Neuronal stem cell (in vitro differentiated cells): ENCODE results near the gene SAMD5. TPM values are rescaled to one million over a fixed set of nuclear protein-coding genes. Genes with fewer than 3 reads are reported as not detected.

ENCODE experiments used
- DNase-seq: peaks from one replicate; pipeline ENCODE4 v3.0.0-alpha.2; 2013; ENCODE audit warnings: low spot score
- H2AFZ ChIP-seq: one replicate; pipeline ENCODE4 v1.6.1; 2013; ENCODE audit warnings: mild to moderate bottlenecking, low read length, inconsistent platforms
- H2AK5ac ChIP-seq: 2 replicates; pipeline ENCODE4 v1.6.1; 2013; ENCODE audit warnings: low read depth, mild to moderate bottlenecking, inconsistent platforms, low read length, moderate library complexity, mixed read lengths
- H2BK120ac ChIP-seq: 2 replicates; pipeline ENCODE4 v1.6.1; 2013; ENCODE audit warnings: low read depth, mild to moderate bottlenecking, inconsistent platforms, low read length, moderate library complexity, mixed read lengths
- H2BK12ac ChIP-seq: one replicate; pipeline ENCODE4 v1.6.1; 2013; ENCODE audit warnings: low read length, inconsistent platforms
- H2BK15ac ChIP-seq: 2 replicates; pipeline ENCODE4 v1.6.1; 2013; ENCODE audit warnings: mild to moderate bottlenecking, low read length, inconsistent platforms, mixed read lengths
- H2BK5ac ChIP-seq: one replicate; pipeline ENCODE4 v1.6.1; 2013; ENCODE audit warnings: inconsistent platforms, mild to moderate bottlenecking, low read length, moderate library complexity
- H3K14ac ChIP-seq: one replicate; pipeline ENCODE4 v1.6.1; 2013; ENCODE audit warnings: low read length, inconsistent platforms
- H3K18ac ChIP-seq: 2 replicates; pipeline ENCODE4 v1.6.1; 2013; ENCODE audit warnings: low read length, inconsistent platforms
- H3K23ac ChIP-seq: 2 replicates; pipeline ENCODE4 v1.6.1; 2013; ENCODE audit warnings: low read depth, mild to moderate bottlenecking, mixed read lengths, low read length, inconsistent platforms; ENCODE audit not compliant: poor library complexity
- H3K27ac ChIP-seq: replicated peaks from 3 replicates; pipeline ENCODE4 v1.5.1; 2013; ENCODE audit warnings: low read length, inconsistent platforms
- H3K27me3 ChIP-seq, 3 experiments: 2 replicates each; pipeline ENCODE4 v1.6.1; 2013; ENCODE audit warnings: low read length in 3 of 3, mild to moderate bottlenecking in 2 of 3, inconsistent platforms in 1 of 3, low read depth in 1 of 3, mixed read lengths in 1 of 3, moderate library complexity in 1 of 3; ENCODE audit not compliant: control insufficient read depth in 3 of 3, insufficient read depth in 3 of 3
- H3K36me3 ChIP-seq, 2 donors: replicated peaks in 1 of 2; 2 replicates each; pipeline ENCODE4 v1.6.1; 2013; ENCODE audit warnings: low read length in 2 of 2; ENCODE audit not compliant: control insufficient read depth in 2 of 2, insufficient read depth in 2 of 2
- H3K4ac ChIP-seq: 2 replicates; pipeline ENCODE4 v1.6.1; 2013; ENCODE audit warnings: inconsistent platforms, mild to moderate bottlenecking, low read length, moderate library complexity
- H3K4me1 ChIP-seq, 2 donors: 1 replicate in 1 of 2; 2 replicates in 1 of 2; pipeline ENCODE4 v1.6.1; 2013; ENCODE audit warnings: low read length in 2 of 2, low read depth in 1 of 2; ENCODE audit not compliant: control insufficient read depth in 2 of 2, insufficient read depth in 1 of 2
- H3K4me2 ChIP-seq: one replicate; pipeline ENCODE4 v1.6.1; 2013; ENCODE audit warnings: mild to moderate bottlenecking, low read length, inconsistent platforms; ENCODE audit not compliant: insufficient read depth, poor library complexity, severe bottlenecking
- H3K4me3 ChIP-seq, 2 donors: 2 replicates each; pipeline ENCODE4 v1.5.1; 2013; ENCODE audit warnings: low read length in 2 of 2, mild to moderate bottlenecking in 2 of 2, inconsistent platforms in 1 of 2, moderate library complexity in 1 of 2
- H3K79me1 ChIP-seq: one replicate; pipeline ENCODE4 v1.6.1; 2013; ENCODE audit warnings: low read depth, mild to moderate bottlenecking, inconsistent platforms, low read length, moderate library complexity
- H3K9ac ChIP-seq: one replicate; pipeline ENCODE4 v1.6.1; 2013; ENCODE audit warnings: mild to moderate bottlenecking, low read depth, low read length, inconsistent platforms; ENCODE audit not compliant: poor library complexity
- H3K9me3 ChIP-seq, 2 donors: replicated peaks in 1 of 2; 2 replicates each; pipeline versions ENCODE3 to v1.6.1; 2013; ENCODE audit warnings: low read length in 2 of 2, mild to moderate bottlenecking in 2 of 2, inconsistent platforms in 1 of 2, low read depth in 1 of 2, mixed read lengths in 1 of 2, moderate library complexity in 1 of 2; ENCODE audit not compliant: control insufficient read depth in 2 of 2, insufficient read depth in 1 of 2
- H4K8ac ChIP-seq: one replicate; pipeline ENCODE4 v1.6.1; 2013; ENCODE audit warnings: low read depth, mild to moderate bottlenecking, inconsistent platforms, low read length, moderate library complexity
- H4K91ac ChIP-seq: one replicate; pipeline ENCODE4 v1.6.1; 2013; ENCODE audit warnings: low read length, low read depth, mild to moderate bottlenecking, inconsistent platforms; ENCODE audit not compliant: poor library complexity
- WGBS, 2 donors: extraction: QIAGEN DNeasy Blood & Tissue Kit; methylation state at CpG; one replicate each; pipeline ENCODE4 v1.1.7; 2013; ENCODE audit warnings: missing lambda C conversion rate in 2 of 2, mixed read lengths in 1 of 2; ENCODE audit not compliant: insufficient read length in 2 of 2, insufficient replicate concordance in 1 of 2; ENCODE audit errors: extremely low coverage in 2 of 2; 5-methylcytosine and 5-hydroxymethylcytosine counted together
- polyA plus RNA-seq, 2 experiments: library from polyadenylated mRNA; stranded (reverse); fragments of 200-250 nt; gene quantifications; one replicate each; pipeline ENCODE4 v1.2.3, GENCODE V29; 2013

SAMD5 gene
- 0.10 TPM for polyA plus RNA-seq (2013, experiment 1 of 2)
- polyA plus RNA-seq (2013, experiment 2 of 2) = 0.04 TPM

- Histone ChIP-seq H3K4me3 (peak within 1 kb of the TSS; percentile 46 to 86), H2BK120ac (no peak within 1 kb of the TSS), H4K8ac (no peak within 1 kb of the TSS), H3K4me1 (peaks cover 7 to 12% of the 10 kb centered on the region in 2 donors), H2BK5ac (no peak within 1 kb of the TSS), H2BK15ac (no peak within 1 kb of the TSS), H2BK12ac (no peak within 1 kb of the TSS), H3K14ac (no peak within 1 kb of the TSS), H3K9me3 (no peaks in the 10 kb centered on the region), H2AK5ac (no peak within 1 kb of the TSS), H4K91ac (no peak within 1 kb of the TSS), H3K4me2 (peak within 1 kb of the TSS; percentile 99), H3K4ac (no peak within 1 kb of the TSS), H3K79me1 (no peaks in the 10 kb centered on the region), H3K18ac (peak within 1 kb of the TSS; percentile 91), H2AFZ (peak within 1 kb of the TSS; percentile 93), H3K36me3 (no peaks in the 10 kb centered on the region), H3K27ac (no peak within 1 kb of the TSS), H3K9ac (peak within 1 kb of the TSS; percentile 74), H3K27me3 (peaks cover 15 to 90% (median 52%) of the 10 kb centered on the region in 3 experiments), H3K23ac (peak within 1 kb of the TSS; percentile 86)
- whole genome bisulfite sequencing, 2 donors = no CpG with 5 or more reads among the region's 90 CpGs
- peak; percentile 63 for DNase-seq
These were observed at the start of gene SAMD5 for GRCh38 chr6:147508042-147508865. Gene SAMD5 (plus strand): TSS chr6:147508690. CDS start chr6:147508929, 239 bp downstream.

- H2BK15ac ChIP-seq = no peak overlapping the region
- no CpG with 5 or more reads among the region's 1 CpG for WGBS, 2 donors
These were observed 48.7 kb upstream of the SAMD5 start for GRCh38 chr6:147459780-147460179.

GRCh38 chr6:147463651-147464050 is 44.8 kb upstream of the SAMD5 start:
- no peak overlapping the region for H3K4ac ChIP-seq
- no peak overlapping the region for H3K9ac ChIP-seq
- no peak for DNase-seq
- H2AK5ac ChIP-seq = no peak overlapping the region
- H2BK15ac ChIP-seq = no peak overlapping the region
- H2BK120ac ChIP-seq = no peak overlapping the region
- no peak overlapping the region for H2AFZ ChIP-seq
- H3K18ac ChIP-seq = no peak overlapping the region
- H4K91ac ChIP-seq = no peak overlapping the region
- H3K23ac ChIP-seq = no peak overlapping the region
- no peaks in the 10 kb centered on the region for H3K9me3 ChIP-seq
- no peaks in the 10 kb centered on the region for H3K79me1 ChIP-seq
- H3K14ac ChIP-seq = no peak overlapping the region
- H3K4me3 ChIP-seq = no peak overlapping the region
- no peak overlapping the region for H2BK5ac ChIP-seq
- H4K8ac ChIP-seq = no peak overlapping the region
- no peaks in the 10 kb centered on the region for H3K36me3 ChIP-seq
- H3K27me3 ChIP-seq = no peaks in the 10 kb centered on the region
- no CpG with 5 or more reads among the region's 1 CpG for WGBS, 2 donors
- peaks cover 0 to 1% of the 10 kb centered on the region in 2 donors for H3K4me1 ChIP-seq
- H3K27ac ChIP-seq = no peak overlapping the region
- H2BK12ac ChIP-seq = no peak overlapping the region
- H3K4me2 ChIP-seq = no peak overlapping the region

More at GRCh38 chr6:147459780-147460179, 48.7 kb upstream of the SAMD5 start:
- Histone ChIP-seq H3K27me3 (no peaks in the 10 kb centered on the region), H3K9me3 (no peaks in the 10 kb centered on the region), H2BK5ac (no peak overlapping the region), H2BK120ac (no peak overlapping the region), H3K79me1 (no peaks in the 10 kb centered on the region), H3K4me2 (no peak overlapping the region), H4K8ac (no peak overlapping the region), H3K14ac (no peak overlapping the region), H3K9ac (no peak overlapping the region), H3K4ac (no peak overlapping the region), H2AK5ac (no peak overlapping the region), H3K4me1 (peaks cover 0 to 1% of the 10 kb centered on the region in 2 donors), H3K18ac (no peak overlapping the region), H2AFZ (no peak overlapping the region), H2BK12ac (no peak overlapping the region), H3K36me3 (no peaks in the 10 kb centered on the region), H4K91ac (no peak overlapping the region), H3K27ac (no peak overlapping the region), H3K4me3 (no peak overlapping the region), H3K23ac (no peak overlapping the region)
- no peak for DNase-seq

- no peaks in the 10 kb centered on the region for H3K27me3 ChIP-seq
- no peak overlapping the region for H4K8ac ChIP-seq
- H3K23ac ChIP-seq = no peak overlapping the region
- DNase-seq = no peak
- no peak overlapping the region for H2BK12ac ChIP-seq
- no peak overlapping the region for H3K27ac ChIP-seq
- H3K9me3 ChIP-seq = no peaks in the 10 kb centered on the region
- no peak overlapping the region for H4K91ac ChIP-seq
- H3K9ac ChIP-seq = no peak overlapping the region
- WGBS, 2 donors = no CpG with 5 or more reads among the region's 5 CpGs
- H2BK15ac ChIP-seq = no peak overlapping the region
- no peaks in the 10 kb centered on the region for H3K4me1 ChIP-seq
- H2BK120ac ChIP-seq = no peak overlapping the region
- H3K4ac ChIP-seq = no peak overlapping the region
- H2BK5ac ChIP-seq = no peak overlapping the region
- H3K4me3 ChIP-seq = no peak overlapping the region
- no peaks in the 10 kb centered on the region for H3K36me3 ChIP-seq
- no peaks in the 10 kb centered on the region for H3K79me1 ChIP-seq
- no peak overlapping the region for H3K18ac ChIP-seq
- H3K14ac ChIP-seq = no peak overlapping the region
- no peak overlapping the region for H3K4me2 ChIP-seq
- no peak overlapping the region for H2AK5ac ChIP-seq
- H2AFZ ChIP-seq = no peak overlapping the region
These were observed 41.1 kb upstream of the SAMD5 start for GRCh38 chr6:147467428-147467827.
